H9 (cell line): Measurements from ENCODE around the gene JAG2. TPM values are rescaled to one million over a fixed set of nuclear protein-coding genes. Genes with fewer than 3 reads are reported as not detected.

ENCODE experiments used
- DNase-seq: peaks from one replicate; pipeline ENCODE4 v3.0.0-alpha.2; 2017
- H2AFZ ChIP-seq: one replicate; pipeline ENCODE4 v1.6.1; 2013; ENCODE audit warnings: mild to moderate bottlenecking, low read length, control low read depth, moderate library complexity
- H2AK5ac ChIP-seq: 2 replicates; pipeline ENCODE4 v1.6.1; 2013; ENCODE audit warnings: low read length, control low read depth, mixed read lengths; ENCODE audit not compliant: insufficient read length
- H2BK120ac ChIP-seq: one replicate; pipeline ENCODE4 v1.6.1; 2013; ENCODE audit warnings: low read depth, mild to moderate bottlenecking, low read length, control low read depth, inconsistent platforms; ENCODE audit not compliant: poor library complexity, severe bottlenecking
- H2BK12ac ChIP-seq: 2 replicates; pipeline ENCODE4 v1.6.1; 2013; ENCODE audit warnings: low read length, control low read depth, mixed read lengths, low read depth; ENCODE audit not compliant: insufficient read length
- H2BK15ac ChIP-seq: 2 replicates; pipeline ENCODE4 v1.6.1; 2013; ENCODE audit warnings: low read depth, low read length, control low read depth
- H2BK20ac ChIP-seq: one replicate; pipeline ENCODE4 v1.6.1; 2013; ENCODE audit warnings: low read depth, mild to moderate bottlenecking, low read length, control low read depth, inconsistent platforms; ENCODE audit not compliant: poor library complexity, severe bottlenecking
- H2BK5ac ChIP-seq: 2 replicates; pipeline ENCODE4 v1.6.1; 2013; ENCODE audit warnings: low read length, control low read depth, mixed read lengths; ENCODE audit not compliant: insufficient read length
- H3K14ac ChIP-seq: 2 replicates; pipeline ENCODE4 v1.6.1; 2013; ENCODE audit warnings: low read length, control low read depth; ENCODE audit not compliant: insufficient read depth
- H3K18ac ChIP-seq: 2 replicates; pipeline ENCODE4 v1.6.1; 2013; ENCODE audit warnings: low read depth, mild to moderate bottlenecking, mixed read lengths, low read length, control low read depth; ENCODE audit not compliant: insufficient read length
- H3K23ac ChIP-seq: 2 replicates; pipeline ENCODE4 v1.6.1; 2013; ENCODE audit warnings: low read length, control low read depth, mixed read lengths, low read depth; ENCODE audit not compliant: insufficient read length
- H3K23me2 ChIP-seq: 2 replicates; pipeline ENCODE4 v1.6.1; 2013; ENCODE audit warnings: low read depth, mild to moderate bottlenecking, mixed read lengths, low read length, control low read depth; ENCODE audit not compliant: insufficient read length, poor library complexity, severe bottlenecking
- H3K27ac ChIP-seq: 2 replicates; pipeline ENCODE4 v1.5.1; 2013; ENCODE audit warnings: low read length, control low read depth, mixed read lengths, low read depth; ENCODE audit not compliant: insufficient read length
- H3K27me3 ChIP-seq: 2 replicates; pipeline ENCODE4 v1.6.1; 2013; ENCODE audit warnings: low read length, control low read depth, inconsistent platforms; ENCODE audit not compliant: insufficient read depth
- H3K4ac ChIP-seq: 2 replicates; pipeline ENCODE4 v1.6.1; 2013; ENCODE audit warnings: low read depth, mild to moderate bottlenecking, control low read depth, inconsistent platforms, low read length, moderate library complexity
- H3K4me1 ChIP-seq: 2 replicates; pipeline ENCODE4 v1.6.1; 2013; ENCODE audit warnings: low read length, control low read depth, inconsistent platforms; ENCODE audit not compliant: insufficient read depth
- H3K4me2 ChIP-seq: 2 replicates; pipeline ENCODE4 v1.6.1; 2013; ENCODE audit warnings: low read length, control low read depth, mixed read lengths; ENCODE audit not compliant: insufficient read length, insufficient read depth
- H3K56ac ChIP-seq: 2 replicates; pipeline ENCODE4 v1.6.1; 2013; ENCODE audit warnings: low read depth, mild to moderate bottlenecking, mixed read lengths, low read length, control low read depth; ENCODE audit not compliant: insufficient read length
- H3K79me1 ChIP-seq: 2 replicates; pipeline ENCODE4 v1.6.1; 2013; ENCODE audit warnings: low read depth, mild to moderate bottlenecking, moderate library complexity, low read length, control low read depth, inconsistent platforms; ENCODE audit not compliant: insufficient read depth, poor library complexity, severe bottlenecking
- H3K79me2 ChIP-seq: 2 replicates; pipeline ENCODE4 v1.6.1; 2013; ENCODE audit warnings: low read length, control low read depth, inconsistent platforms; ENCODE audit not compliant: insufficient read depth
- H3K9ac ChIP-seq: 2 replicates; pipeline ENCODE4 v1.6.1; 2013; ENCODE audit warnings: low read length, control low read depth, mixed read lengths; ENCODE audit not compliant: insufficient read length; ENCODE audit errors: extremely low read depth
- H3K9me3 ChIP-seq: one replicate; pipeline ENCODE4 v1.6.1; 2013; ENCODE audit warnings: low read depth, low read length, inconsistent platforms; ENCODE audit not compliant: control insufficient read depth
- H3T11ph ChIP-seq: one replicate; pipeline ENCODE4 v1.6.1; 2013; ENCODE audit warnings: mild to moderate bottlenecking, low read length, control low read depth, inconsistent platforms
- H4K20me1 ChIP-seq: one replicate; pipeline ENCODE4 v1.6.1; 2013; ENCODE audit not compliant: control insufficient read depth, insufficient read length, insufficient read depth
- H4K5ac ChIP-seq: 2 replicates; pipeline ENCODE4 v1.6.1; 2013; ENCODE audit warnings: low read depth, mild to moderate bottlenecking, mixed read lengths, low read length, control low read depth; ENCODE audit not compliant: insufficient read length
- H4K8ac ChIP-seq: replicated peaks from 2 replicates; pipeline ENCODE4 v1.6.1; 2013; ENCODE audit warnings: low read length, control low read depth, mixed read lengths, low read depth; ENCODE audit not compliant: insufficient read length
- H4K91ac ChIP-seq: 2 replicates; pipeline ENCODE4 v1.6.1; 2013; ENCODE audit warnings: low read depth, mild to moderate bottlenecking, moderate library complexity, mixed read lengths, low read length, control low read depth; ENCODE audit not compliant: insufficient read length
- H3K27ac Mint-ChIP-seq, 3 experiments: 2 replicates in 2 of 3; 3 replicates in 1 of 3; pipeline ENCODE4 v1.8.0; 2020 to 2021; ENCODE audit warnings: mixed read lengths in 3 of 3, mild to moderate bottlenecking in 1 of 3, moderate library complexity in 1 of 3
- H3K27me3 Mint-ChIP-seq: 2 replicates; pipeline ENCODE4 v1.8.0; 2021; ENCODE audit warnings: low read depth, mild to moderate bottlenecking, moderate library complexity, mixed read lengths
- H3K36me3 Mint-ChIP-seq, 3 experiments: 2 replicates in 2 of 3; 3 replicates in 1 of 3; pipeline ENCODE4 v1.8.0; 2020 to 2021; ENCODE audit warnings: low read depth in 3 of 3, mixed read lengths in 3 of 3; ENCODE audit not compliant: insufficient read depth in 1 of 3
- H3K4me1 Mint-ChIP-seq, 2 experiments: 2 replicates each; pipeline ENCODE4 v1.8.0; 2020; ENCODE audit warnings: mixed read lengths in 2 of 2
- H3K4me3 Mint-ChIP-seq, 2 experiments: 2 replicates in 1 of 2; 3 replicates in 1 of 2; pipeline ENCODE4 v1.8.0; 2020 to 2021; ENCODE audit warnings: mild to moderate bottlenecking in 2 of 2, mixed read lengths in 2 of 2, moderate library complexity in 1 of 2
- H3K9me3 Mint-ChIP-seq, 2 experiments: 2 replicates in 1 of 2; 3 replicates in 1 of 2; pipeline ENCODE4 v1.8.0; 2020; ENCODE audit warnings: mild to moderate bottlenecking in 2 of 2, mixed read lengths in 2 of 2, moderate library complexity in 1 of 2
- CTCF ChIP-seq: fragments of 200-600 bp; sonication (generic); conservative IDR thresholded peaks from 3 replicates; pipeline ENCODE4 v1.8.0; 2021; ENCODE audit warnings: antibody characterized with exemption, mild to moderate bottlenecking
- WGBS: extraction: QIAGEN DNeasy Blood & Tissue Kit; methylation state at CpG from one replicate; pipeline ENCODE4 v1.1.7; 2013; ENCODE audit warnings: missing lambda C conversion rate, low lambda C conversion rate, mixed read lengths; ENCODE audit not compliant: insufficient read length; ENCODE audit errors: extremely low coverage; 5-methylcytosine and 5-hydroxymethylcytosine counted together
- total RNA-seq: library from RNA; stranded (reverse); gene quantifications from 2 replicates; pipeline ENCODE4 v1.2.1, GENCODE V29; 2021

The JAG2 gene
- total RNA-seq, 1 experiment from 2014 or later = 11.4 TPM

- H4K5ac ChIP-seq = no peak overlapping the region
- no peak overlapping the region for H3K4me2 ChIP-seq
- H4K20me1 ChIP-seq = no peaks in the 10 kb centered on the region
- H3K27ac Mint-ChIP-seq = peak overlapping the region in 2 of 3 experiments; percentile 39 to 90; a peak in 1 of 7 replicates
- H3K27me3 ChIP-seq = no peaks in the 10 kb centered on the region
- no peak overlapping the region for H4K8ac ChIP-seq
- H2BK15ac ChIP-seq = no peak overlapping the region
- no peaks in the 10 kb centered on the region for H3K9me3 Mint-ChIP-seq
- no peak overlapping the region for H2BK120ac ChIP-seq
- no peak overlapping the region for H3K18ac ChIP-seq
- no peak for TF ChIP-seq CTCF
- no peak overlapping the region for H3K4ac ChIP-seq
- peaks cover 2 to 21% of the 10 kb centered on the region in 2 experiments; a peak in 3 of 4 replicates for H3K4me1 Mint-ChIP-seq
- H2BK5ac ChIP-seq = no peak overlapping the region
- no peak overlapping the region for H3K23ac ChIP-seq
- H3T11ph ChIP-seq = no peak overlapping the region
- no peaks in the 10 kb centered on the region for H3K23me2 ChIP-seq
- H3K14ac ChIP-seq = no peak overlapping the region; the same call in 1 of the 2 replicates
- no peaks in the 10 kb centered on the region for H3K4me1 ChIP-seq
- WGBS = no CpG with 5 or more reads among the region's 12 CpGs
- no peak overlapping the region for H4K91ac ChIP-seq
- no peaks in the 10 kb centered on the region for H3K79me1 ChIP-seq
- H2BK20ac ChIP-seq = no peak overlapping the region
- H2AK5ac ChIP-seq = no peak overlapping the region
- H3K36me3 Mint-ChIP-seq = no peaks in the 10 kb centered on the region
- no peak overlapping the region for H3K9ac ChIP-seq
- no peak overlapping the region for H2AFZ ChIP-seq
- no peak for DNase-seq
- H3K4me3 Mint-ChIP-seq = no peak overlapping the region
- no peak overlapping the region for H3K27ac ChIP-seq
- H3K79me2 ChIP-seq = no peaks in the 10 kb centered on the region
- peaks cover 1% of the 10 kb centered on the region; the same call in 1 of the 2 replicates for H3K27me3 Mint-ChIP-seq
- no peaks in the 10 kb centered on the region for H3K9me3 ChIP-seq
- no peak overlapping the region for H3K56ac ChIP-seq
- H2BK12ac ChIP-seq = no peak overlapping the region
Observed at GRCh38 chr14:105154476-105154871, 14.1 kb downstream of the JAG2 start.
